HEK293 (cell line): ENCODE results near the gene PDLIM4.

Experiments used
- SP2 ChIP-seq: fragments of 450-650 bp; formaldehyde crosslinking; IDR thresholded peaks from 2 replicates; pipeline ENCODE4 v1.5.1; 2016; ENCODE audit warnings: missing biosample characterization, missing genetic modification characterization
- ZBTB21 ChIP-seq: fragments of 450-650 bp; formaldehyde crosslinking; IDR thresholded peaks from 2 replicates; pipeline ENCODE4 v1.5.1; 2017; ENCODE audit warnings: missing biosample characterization, missing genetic modification characterization
- ZBTB48 ChIP-seq: fragments of 450-650 bp; formaldehyde crosslinking; IDR thresholded peaks from 2 replicates; pipeline ENCODE4 v1.5.1; 2016; ENCODE audit warnings: missing biosample characterization, missing genetic modification characterization
- ZFP37 ChIP-seq: fragments of 450-650 bp; formaldehyde crosslinking; IDR thresholded peaks from 2 replicates; pipeline ENCODE4 v1.5.1; 2016; ENCODE audit warnings: missing biosample characterization, missing genetic modification characterization
- ZNF274 ChIP-seq, 2 experiments: fragments of 200-500 bp in 1 of 2; fragments of 450-650 bp in 1 of 2; sonication (Bioruptor generic) in 1 of 2; formaldehyde crosslinking in 1 of 2; IDR thresholded peaks; 2 replicates each; pipeline versions ENCODE4 v1.5.1 to v1.6.1; 2014 to 2016; ENCODE audit warnings: borderline replicate concordance in 1 of 2, inconsistent platforms in 1 of 2, low read length in 1 of 2, missing biosample characterization in 1 of 2, missing genetic modification characterization in 1 of 2
- ZNF654 ChIP-seq: fragments of 450-650 bp; formaldehyde crosslinking; IDR thresholded peaks from 2 replicates; pipeline ENCODE4 v1.5.1; 2016; ENCODE audit warnings: low read depth, missing biosample characterization, missing genetic modification characterization
- TF ChIP-seq, protein P1 (sequence below): fragments of 450-650 bp; formaldehyde crosslinking; IDR thresholded peaks from 2 replicates; pipeline ENCODE4 v1.5.1; 2016; ENCODE audit warnings: missing biosample characterization, missing genetic modification characterization
- TF ChIP-seq, protein P2 (sequence below): fragments of 450-650 bp; formaldehyde crosslinking; IDR thresholded peaks from 2 replicates; pipeline ENCODE4 v1.5.1; 2016; ENCODE audit warnings: missing biosample characterization, missing genetic modification characterization
- TF ChIP-seq, protein P3 (sequence below): fragments of 450-650 bp; formaldehyde crosslinking; IDR thresholded peaks from 2 replicates; pipeline ENCODE4 v1.5.1; 2017; ENCODE audit warnings: missing biosample characterization, mild to moderate bottlenecking, missing genetic modification characterization, moderate library complexity
- TF ChIP-seq, protein P4 (sequence below): fragments of 450-650 bp; formaldehyde crosslinking; IDR thresholded peaks from 2 replicates; pipeline ENCODE4 v1.5.1; 2016; ENCODE audit warnings: missing biosample characterization, missing genetic modification characterization
- TF ChIP-seq, protein P5 (sequence below): fragments of 450-650 bp; formaldehyde crosslinking; IDR thresholded peaks from 2 replicates; pipeline ENCODE4 v1.5.1; 2017; ENCODE audit warnings: missing biosample characterization, missing genetic modification characterization
- TF ChIP-seq, protein P6 (sequence below): fragments of 450-650 bp; formaldehyde crosslinking; IDR thresholded peaks from 2 replicates; pipeline ENCODE4 v1.5.1; 2017; ENCODE audit warnings: missing biosample characterization, missing genetic modification characterization

DNA sequence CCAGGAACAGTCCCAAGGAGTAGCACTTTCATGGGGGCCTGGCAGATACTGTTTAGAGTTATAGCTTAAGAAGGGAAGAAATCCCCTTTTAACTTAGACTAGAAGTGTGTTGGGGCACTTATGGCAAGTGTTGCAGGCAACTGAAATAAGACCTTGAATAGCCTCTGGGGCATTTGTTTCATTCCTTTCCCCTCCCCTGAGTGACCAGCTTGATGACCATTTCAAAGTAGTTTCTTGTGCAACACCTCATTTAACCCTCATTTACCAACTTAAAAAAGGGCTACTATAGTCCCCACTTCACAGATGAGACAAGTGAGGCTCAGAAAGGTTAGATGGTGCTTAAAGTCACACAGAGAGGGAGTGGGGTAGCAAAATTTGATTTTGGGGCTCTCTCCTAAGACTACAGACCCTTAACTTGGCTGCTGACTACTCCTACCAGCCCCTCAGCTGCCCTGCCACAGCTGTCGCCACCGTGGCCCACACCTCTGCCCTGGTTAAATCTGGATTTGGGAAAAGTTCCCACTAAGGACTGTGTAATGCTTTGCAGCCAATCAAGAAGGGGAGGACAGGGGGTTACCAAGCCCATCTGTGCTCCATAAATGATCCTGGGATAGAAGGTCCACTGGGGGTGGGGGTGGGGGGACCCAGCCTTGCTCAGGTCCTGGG, 5.5 kb downstream of the PDLIM4 start:
- TF ChIP-seq, protein P1, sequence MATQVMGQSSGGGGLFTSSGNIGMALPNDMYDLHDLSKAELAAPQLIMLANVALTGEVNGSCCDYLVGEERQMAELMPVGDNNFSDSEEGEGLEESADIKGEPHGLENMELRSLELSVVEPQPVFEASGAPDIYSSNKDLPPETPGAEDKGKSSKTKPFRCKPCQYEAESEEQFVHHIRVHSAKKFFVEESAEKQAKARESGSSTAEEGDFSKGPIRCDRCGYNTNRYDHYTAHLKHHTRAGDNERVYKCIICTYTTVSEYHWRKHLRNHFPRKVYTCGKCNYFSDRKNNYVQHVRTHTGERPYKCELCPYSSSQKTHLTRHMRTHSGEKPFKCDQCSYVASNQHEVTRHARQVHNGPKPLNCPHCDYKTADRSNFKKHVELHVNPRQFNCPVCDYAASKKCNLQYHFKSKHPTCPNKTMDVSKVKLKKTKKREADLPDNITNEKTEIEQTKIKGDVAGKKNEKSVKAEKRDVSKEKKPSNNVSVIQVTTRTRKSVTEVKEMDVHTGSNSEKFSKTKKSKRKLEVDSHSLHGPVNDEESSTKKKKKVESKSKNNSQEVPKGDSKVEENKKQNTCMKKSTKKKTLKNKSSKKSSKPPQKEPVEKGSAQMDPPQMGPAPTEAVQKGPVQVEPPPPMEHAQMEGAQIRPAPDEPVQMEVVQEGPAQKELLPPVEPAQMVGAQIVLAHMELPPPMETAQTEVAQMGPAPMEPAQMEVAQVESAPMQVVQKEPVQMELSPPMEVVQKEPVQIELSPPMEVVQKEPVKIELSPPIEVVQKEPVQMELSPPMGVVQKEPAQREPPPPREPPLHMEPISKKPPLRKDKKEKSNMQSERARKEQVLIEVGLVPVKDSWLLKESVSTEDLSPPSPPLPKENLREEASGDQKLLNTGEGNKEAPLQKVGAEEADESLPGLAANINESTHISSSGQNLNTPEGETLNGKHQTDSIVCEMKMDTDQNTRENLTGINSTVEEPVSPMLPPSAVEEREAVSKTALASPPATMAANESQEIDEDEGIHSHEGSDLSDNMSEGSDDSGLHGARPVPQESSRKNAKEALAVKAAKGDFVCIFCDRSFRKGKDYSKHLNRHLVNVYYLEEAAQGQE (tag by site-specific recombination) = no peak
- TF ChIP-seq, protein P2, sequence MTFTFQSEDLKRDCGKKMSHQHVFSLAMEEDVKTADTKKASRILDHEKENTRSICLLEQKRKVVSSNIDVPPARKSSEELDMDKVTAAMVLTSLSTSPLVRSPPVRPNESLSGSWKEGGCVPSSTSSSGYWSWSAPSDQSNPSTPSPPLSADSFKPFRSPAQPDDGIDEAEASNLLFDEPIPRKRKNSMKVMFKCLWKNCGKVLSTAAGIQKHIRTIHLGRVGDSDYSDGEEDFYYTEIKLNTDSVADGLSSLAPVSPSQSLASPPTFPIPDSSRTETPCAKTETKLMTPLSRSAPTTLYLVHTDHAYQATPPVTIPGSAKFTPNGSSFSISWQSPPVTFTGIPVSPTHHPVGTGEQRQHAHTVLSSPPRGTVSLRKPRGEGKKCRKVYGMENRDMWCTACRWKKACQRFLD (tag by site-specific recombination) = no peak
- TF ChIP-seq ZNF654 (tag by site-specific recombination) = no peak
- no peak for TF ChIP-seq ZBTB21
- TF ChIP-seq, protein P3, sequence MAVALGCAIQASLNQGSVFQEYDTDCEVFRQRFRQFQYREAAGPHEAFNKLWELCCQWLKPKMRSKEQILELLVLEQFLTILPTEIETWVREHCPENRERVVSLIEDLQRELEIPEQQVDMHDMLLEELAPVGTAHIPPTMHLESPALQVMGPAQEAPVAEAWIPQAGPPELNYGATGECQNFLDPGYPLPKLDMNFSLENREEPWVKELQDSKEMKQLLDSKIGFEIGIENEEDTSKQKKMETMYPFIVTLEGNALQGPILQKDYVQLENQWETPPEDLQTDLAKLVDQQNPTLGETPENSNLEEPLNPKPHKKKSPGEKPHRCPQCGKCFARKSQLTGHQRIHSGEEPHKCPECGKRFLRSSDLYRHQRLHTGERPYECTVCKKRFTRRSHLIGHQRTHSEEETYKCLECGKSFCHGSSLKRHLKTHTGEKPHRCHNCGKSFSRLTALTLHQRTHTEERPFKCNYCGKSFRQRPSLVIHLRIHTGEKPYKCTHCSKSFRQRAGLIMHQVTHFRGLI = no peak
- TF ChIP-seq, protein P4, sequence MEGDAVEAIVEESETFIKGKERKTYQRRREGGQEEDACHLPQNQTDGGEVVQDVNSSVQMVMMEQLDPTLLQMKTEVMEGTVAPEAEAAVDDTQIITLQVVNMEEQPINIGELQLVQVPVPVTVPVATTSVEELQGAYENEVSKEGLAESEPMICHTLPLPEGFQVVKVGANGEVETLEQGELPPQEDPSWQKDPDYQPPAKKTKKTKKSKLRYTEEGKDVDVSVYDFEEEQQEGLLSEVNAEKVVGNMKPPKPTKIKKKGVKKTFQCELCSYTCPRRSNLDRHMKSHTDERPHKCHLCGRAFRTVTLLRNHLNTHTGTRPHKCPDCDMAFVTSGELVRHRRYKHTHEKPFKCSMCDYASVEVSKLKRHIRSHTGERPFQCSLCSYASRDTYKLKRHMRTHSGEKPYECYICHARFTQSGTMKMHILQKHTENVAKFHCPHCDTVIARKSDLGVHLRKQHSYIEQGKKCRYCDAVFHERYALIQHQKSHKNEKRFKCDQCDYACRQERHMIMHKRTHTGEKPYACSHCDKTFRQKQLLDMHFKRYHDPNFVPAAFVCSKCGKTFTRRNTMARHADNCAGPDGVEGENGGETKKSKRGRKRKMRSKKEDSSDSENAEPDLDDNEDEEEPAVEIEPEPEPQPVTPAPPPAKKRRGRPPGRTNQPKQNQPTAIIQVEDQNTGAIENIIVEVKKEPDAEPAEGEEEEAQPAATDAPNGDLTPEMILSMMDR = no peak
- no peak for TF ChIP-seq ZNF274 (IDR thresholded peaks at IDR 0.05; ENCODE audit: low read length)
- no peak for TF ChIP-seq ZNF274 (tag by site-specific recombination; IDR thresholded peaks at IDR 0.05; ENCODE audit: borderline replicate concordance)
- TF ChIP-seq ZBTB48 = no peak
- TF ChIP-seq ZFP37 (tag by site-specific recombination) = no peak
- TF ChIP-seq, protein P5, sequence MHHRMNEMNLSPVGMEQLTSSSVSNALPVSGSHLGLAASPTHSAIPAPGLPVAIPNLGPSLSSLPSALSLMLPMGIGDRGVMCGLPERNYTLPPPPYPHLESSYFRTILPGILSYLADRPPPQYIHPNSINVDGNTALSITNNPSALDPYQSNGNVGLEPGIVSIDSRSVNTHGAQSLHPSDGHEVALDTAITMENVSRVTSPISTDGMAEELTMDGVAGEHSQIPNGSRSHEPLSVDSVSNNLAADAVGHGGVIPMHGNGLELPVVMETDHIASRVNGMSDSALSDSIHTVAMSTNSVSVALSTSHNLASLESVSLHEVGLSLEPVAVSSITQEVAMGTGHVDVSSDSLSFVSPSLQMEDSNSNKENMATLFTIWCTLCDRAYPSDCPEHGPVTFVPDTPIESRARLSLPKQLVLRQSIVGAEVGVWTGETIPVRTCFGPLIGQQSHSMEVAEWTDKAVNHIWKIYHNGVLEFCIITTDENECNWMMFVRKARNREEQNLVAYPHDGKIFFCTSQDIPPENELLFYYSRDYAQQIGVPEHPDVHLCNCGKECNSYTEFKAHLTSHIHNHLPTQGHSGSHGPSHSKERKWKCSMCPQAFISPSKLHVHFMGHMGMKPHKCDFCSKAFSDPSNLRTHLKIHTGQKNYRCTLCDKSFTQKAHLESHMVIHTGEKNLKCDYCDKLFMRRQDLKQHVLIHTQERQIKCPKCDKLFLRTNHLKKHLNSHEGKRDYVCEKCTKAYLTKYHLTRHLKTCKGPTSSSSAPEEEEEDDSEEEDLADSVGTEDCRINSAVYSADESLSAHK (tag by site-specific recombination) = no peak
- TF ChIP-seq, protein P6, sequence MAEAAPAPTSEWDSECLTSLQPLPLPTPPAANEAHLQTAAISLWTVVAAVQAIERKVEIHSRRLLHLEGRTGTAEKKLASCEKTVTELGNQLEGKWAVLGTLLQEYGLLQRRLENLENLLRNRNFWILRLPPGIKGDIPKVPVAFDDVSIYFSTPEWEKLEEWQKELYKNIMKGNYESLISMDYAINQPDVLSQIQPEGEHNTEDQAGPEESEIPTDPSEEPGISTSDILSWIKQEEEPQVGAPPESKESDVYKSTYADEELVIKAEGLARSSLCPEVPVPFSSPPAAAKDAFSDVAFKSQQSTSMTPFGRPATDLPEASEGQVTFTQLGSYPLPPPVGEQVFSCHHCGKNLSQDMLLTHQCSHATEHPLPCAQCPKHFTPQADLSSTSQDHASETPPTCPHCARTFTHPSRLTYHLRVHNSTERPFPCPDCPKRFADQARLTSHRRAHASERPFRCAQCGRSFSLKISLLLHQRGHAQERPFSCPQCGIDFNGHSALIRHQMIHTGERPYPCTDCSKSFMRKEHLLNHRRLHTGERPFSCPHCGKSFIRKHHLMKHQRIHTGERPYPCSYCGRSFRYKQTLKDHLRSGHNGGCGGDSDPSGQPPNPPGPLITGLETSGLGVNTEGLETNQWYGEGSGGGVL = no peak
- no peak for TF ChIP-seq SP2
